Frontal cortex (tissue), 4 donors: ENCODE data around the gene PLCH1. TPM values are rescaled to one million over a fixed set of nuclear protein-coding genes. Genes with fewer than 3 reads are reported as not detected.

Source experiments
- DNase-seq, 2 donors: peaks; one replicate each; pipeline ENCODE4 v3.0.0; 2012; ENCODE audit warnings: low spot score in 2 of 2
- FAIRE-seq: peaks from 2 replicates; lab custom pipeline; 2012; peaks lifted over from hg19 to GRCh38; lab: Jason Lieb, UNC
- total RNA-seq: library from RNA; depleted of rRNA; stranded (reverse); fragments of >200 nt; gene quantifications from one replicate; pipeline ENCODE4 v1.2.3, GENCODE V29; 2014
- donor health status: control.
- donor health status: control.
- donor health status: control.

PLCH1 gene
- total RNA-seq, 1 donor from 2014 or later, result 19.2 TPM

- DNase-seq (no peak), FAIRE-seq (no peak)
These were observed 188.3 kb downstream of the PLCH1 start for GRCh38 chr3:155556531-155556930.

- DNase-seq, result no peak
- no peak for FAIRE-seq
These were observed 189.3 kb downstream of the PLCH1 start for GRCh38 chr3:155555479-155556060.

- DNase-seq (no peak), FAIRE-seq (no peak)
These were observed 190.0 kb downstream of the PLCH1 start for GRCh38 chr3:155554777-155555451.

GRCh38 chr3:155553780-155554179, 191.1 kb downstream of the PLCH1 start:
- no peak for FAIRE-seq
- DNase-seq, result no peak

- FAIRE-seq, result no peak
- no peak for DNase-seq
These were observed 191.5 kb downstream of the PLCH1 start for GRCh38 chr3:155553326-155553725.

GRCh38 chr3:155550391-155550790, 194.5 kb downstream of the PLCH1 start:
- no peak for DNase-seq
- FAIRE-seq, result no peak

- DNase-seq (no peak), FAIRE-seq (no peak)
These were observed 195.8 kb downstream of the PLCH1 start for GRCh38 chr3:155549087-155549486.

GRCh38 chr3:155548195-155548594, 196.7 kb downstream of the PLCH1 start:
- FAIRE-seq (no peak), DNase-seq (no peak)

- FAIRE-seq, result no peak
- DNase-seq, result no peak
These were observed 209.8 kb downstream of the PLCH1 start for GRCh38 chr3:155535098-155535497.

- FAIRE-seq (no peak), DNase-seq (no peak)
These were observed 216.3 kb downstream of the PLCH1 start for GRCh38 chr3:155528579-155528978.

GRCh38 chr3:155525324-155525833, 219.5 kb downstream of the PLCH1 start:
- DNase-seq, result no peak
- no peak for FAIRE-seq

GRCh38 chr3:155520463-155520862, 224.4 kb downstream of the PLCH1 start:
- FAIRE-seq, result no peak
- no peak for DNase-seq

- FAIRE-seq, result no peak
- no peak for DNase-seq
These were observed 225.8 kb downstream of the PLCH1 start for GRCh38 chr3:155519078-155519477.

GRCh38 chr3:155517903-155518302, 227.0 kb downstream of the PLCH1 start:
- DNase-seq, result no peak
- no peak for FAIRE-seq

- DNase-seq (no peak), FAIRE-seq (no peak)
These were observed 228.4 kb downstream of the PLCH1 start for GRCh38 chr3:155516439-155516838.

- no peak for DNase-seq
- FAIRE-seq, result no peak
These were observed 232.0 kb downstream of the PLCH1 start for GRCh38 chr3:155512867-155513261.

- DNase-seq, result no peak
- FAIRE-seq, result no peak
These were observed 232.6 kb downstream of the PLCH1 start for GRCh38 chr3:155512175-155512866.

GRCh38 chr3:155504682-155505081, 240.2 kb downstream of the PLCH1 start:
- FAIRE-seq, result no peak
- no peak for DNase-seq

- FAIRE-seq (no peak), DNase-seq (no peak)
These were observed 242.2 kb downstream of the PLCH1 start for GRCh38 chr3:155502630-155503029.

GRCh38 chr3:155500194-155500818, 244.6 kb downstream of the PLCH1 start:
- FAIRE-seq (no peak), DNase-seq (no peak)
